ENCODE measurements around the gene FOXD4.
"Not testable (repeated sequence)": the region's sequence is repeated elsewhere in the genome, so short reads cannot be mapped to it uniquely, and the experiment has no call there.

- TF ChIP-seq POLR2AphosphoS5 (IDR thresholded peaks at IDR 0.05; ENCODE audit: low read depth, low read length); SUZ12 (IDR thresholded peaks at IDR 0.05; ENCODE audit: low read length); ZNF274 (IDR thresholded peaks at IDR 0.05; ENCODE audit: borderline replicate concordance, extremely low read depth, low read length); CTCF (IDR thresholded peaks at IDR 0.05; ENCODE audit: control extremely low read depth in 1 of 3, insufficient read depth in 1 of 3, low read depth in 1 of 3, low read length in 3 of 3); TAF1 (IDR thresholded peaks at IDR 0.05; ENCODE audit: low read depth, low read length); CREB1 (IDR thresholded peaks at IDR 0.05); USF2 (IDR thresholded peaks at IDR 0.05; ENCODE audit: low read length); POLR2A (IDR thresholded peaks at IDR 0.05; ENCODE audit: control extremely low read depth in 1 of 2, low read depth in 2 of 2, low read length in 2 of 2); SIN3A (conservative IDR thresholded peaks at IDR 0.05 in 1 of 2, IDR thresholded peaks at IDR 0.05 in 1 of 2; ENCODE audit: low read depth in 1 of 2, low read length in 2 of 2); NRF1 (IDR thresholded peaks at IDR 0.05; ENCODE audit: low read depth, low read length): not testable (repeated sequence)
Observed at GRCh38 chr9:139880-140279, 21.7 kb upstream of the FOXD4 start.

Measured in H1 (cell line).